ENCODE measurements around the gene KIF5A. TPM values are rescaled to one million over a fixed set of nuclear protein-coding genes. Genes with fewer than 3 reads are reported as not detected.
A peak's percentile ranks its signal among the peaks of the same experiment; 100 is the strongest.

KIF5A gene
- total RNA-seq, 6 experiments from 2014 or later = 0.02 TPM; not detected in 5

- no peak overlapping the region for H3K27ac ChIP-seq
- H3K4me3 ChIP-seq = peak overlapping the region; percentile 28 to 43 (median 33)
- TF ChIP-seq CTCF (IDR thresholded peaks at IDR 0.05) (peak; percentile 83 to 97 (median 88)), POLR2A (IDR thresholded peaks at IDR 0.05) (no peak)
- no peaks in the 10 kb centered on the region for H3K9me3 ChIP-seq
- intact Hi-C loops (cut with DNase I) = loop anchor here (5.0 kb wide), 1 partner anchor 39 kb away; no protein-coding TSS in a partner anchor
- whole genome bisulfite sequencing (ENCODE audit: insufficient coverage, low coverage, low lambda C conversion rate, missing lambda C conversion rate) = under 1% methylated on average over 23 of the region's 49 CpGs
- H3K4me1 ChIP-seq = peaks cover 0 to 13% (median 6%) of the 10 kb centered on the region in 4 donors
- ATAC-seq = peak; percentile 77 to 86 (median 82)
- H3K27me3 ChIP-seq = peaks cover 0 to 39% of the 10 kb centered on the region in 2 donors
- no peaks in the 10 kb centered on the region for H3K36me3 ChIP-seq
- peak in 2 of 3 donors; percentile 63 to 71 for DNase-seq
These were observed 71.9 kb downstream of the KIF5A start for GRCh38 chr12:57621497-57622292.

- WGBS (ENCODE audit: insufficient coverage, low coverage, low lambda C conversion rate, missing lambda C conversion rate) = 66% methylated on average over 9 of the region's 9 CpGs
- DNase-seq (no peak), ATAC-seq (no peak)
- Histone ChIP-seq H3K27me3 (peaks cover under 1 to 41% of the 10 kb centered on the region in 2 donors), H3K36me3 (no peaks in the 10 kb centered on the region), H3K9me3 (no peaks in the 10 kb centered on the region), H3K4me3 (no peak overlapping the region), H3K27ac (no peak overlapping the region), H3K4me1 (peaks cover 0 to 14% (median 6%) of the 10 kb centered on the region in 4 donors)
- intact Hi-C loops (cut with DNase I) = loop anchor here (5.0 kb wide), 1 partner anchor 40 kb away; no protein-coding TSS in a partner anchor
- no peak for TF ChIP-seq CTCF (IDR thresholded peaks at IDR 0.05)
- TF ChIP-seq POLR2A (IDR thresholded peaks at IDR 0.05) = no peak
These were observed 72.7 kb downstream of the KIF5A start for GRCh38 chr12:57622293-57623245.

- Histone ChIP-seq H3K36me3 (no peaks in the 10 kb centered on the region), H3K9me3 (no peaks in the 10 kb centered on the region), H3K4me1 (peaks cover 0 to 16% (median 6%) of the 10 kb centered on the region in 4 donors), H3K27ac (no peak overlapping the region), H3K4me3 (no peak overlapping the region), H3K27me3 (peaks cover 6 to 47% of the 10 kb centered on the region in 2 donors)
- DNase-seq = no peak
- intact Hi-C loops (cut with DNase I) = loop anchor here (5.0 kb wide), 1 partner anchor 41 kb away; no protein-coding TSS in a partner anchor
- ATAC-seq = no peak
- TF ChIP-seq CTCF (IDR thresholded peaks at IDR 0.05) (no peak), POLR2A (IDR thresholded peaks at IDR 0.05) (no peak)
- 14% methylated on average over 1 of the region's 2 CpGs for WGBS (ENCODE audit: insufficient coverage, low coverage, low lambda C conversion rate, missing lambda C conversion rate)
These were observed 73.5 kb downstream of the KIF5A start for GRCh38 chr12:57623385-57623784.

DNA sequence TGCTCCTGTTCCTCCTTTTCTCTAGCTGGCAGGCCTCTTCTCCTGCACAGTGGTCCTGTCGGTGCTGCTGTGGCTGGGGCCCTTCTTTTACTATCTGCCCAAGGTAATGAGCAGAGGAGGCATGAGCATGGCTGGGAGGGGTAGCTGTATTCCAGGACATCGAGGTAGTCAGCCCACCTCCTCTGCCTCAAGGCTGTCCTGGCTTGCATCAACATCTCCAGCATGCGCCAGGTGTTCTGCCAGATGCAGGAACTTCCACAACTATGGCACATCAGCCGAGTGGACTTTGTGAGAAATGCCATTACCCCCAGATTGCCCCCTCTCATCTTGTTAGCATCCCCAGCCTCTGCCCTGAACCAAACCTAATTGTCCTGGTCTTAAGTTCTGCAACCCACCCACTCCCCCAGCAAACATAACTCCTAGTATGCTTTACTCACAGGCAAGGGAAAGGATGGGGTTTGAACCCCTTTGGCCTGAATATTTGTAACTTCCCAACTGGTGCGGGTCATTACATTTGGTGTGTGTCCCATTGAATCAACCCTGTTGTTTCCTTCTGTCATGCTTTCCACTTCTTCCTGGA is 74.1 kb downstream of the KIF5A start:
- ATAC-seq = no peak
- TF ChIP-seq CTCF (IDR thresholded peaks at IDR 0.05) (no peak), POLR2A (IDR thresholded peaks at IDR 0.05) (no peak)
- Histone ChIP-seq H3K4me3 (no peak overlapping the region), H3K36me3 (no peaks in the 10 kb centered on the region), H3K27me3 (peaks cover 6 to 51% of the 10 kb centered on the region in 2 donors), H3K27ac (no peak overlapping the region), H3K4me1 (peaks cover 0 to 16% (median 6%) of the 10 kb centered on the region in 4 donors), H3K9me3 (no peaks in the 10 kb centered on the region)
- WGBS (ENCODE audit: insufficient coverage, low coverage, low lambda C conversion rate, missing lambda C conversion rate) = 60% methylated on average over 4 of the region's 5 CpGs
- peak in 1 of 3 donors; percentile 33 for DNase-seq
- intact Hi-C loops (cut with DNase I) = loop anchor here (5.0 kb wide), 1 partner anchor 42 kb away; no protein-coding TSS in a partner anchor

All from right lobe of liver (tissue), 6 donors.